GM18951 (cell line): ENCODE results near the gene ZDHHC7.

Experiments used
- POLR2A ChIP-seq: IDR thresholded peaks from 4 replicates; pipeline ENCODE4 v1.6.1; 2011; ENCODE audit warnings: mild to moderate bottlenecking; ENCODE audit not compliant: insufficient read length, insufficient read depth; ENCODE audit errors: extremely low read depth
- in situ Hi-C: fragments of 300-500 bp; cut with MboI; formaldehyde crosslinking; loops from one replicate; pipeline ENCODE4 v1.12.0; 2022; ENCODE audit warnings: low sequenced_read_pairs, mixed read lengths, inconsistent platforms; ENCODE audit not compliant: unreplicated experiment

The ZDHHC7 gene

GRCh38 chr16:84924331-84925091 lies 86.8 kb downstream of the ZDHHC7 start:
- TF ChIP-seq POLR2A = no peak
- in situ Hi-C loops = no loop called here
